ENCODE data around the gene TANGO2. TPM values are rescaled to one million over a fixed set of nuclear protein-coding genes. Genes with fewer than 3 reads are reported as not detected.

TANGO2 gene
- total and polyA plus RNA-seq, 2 donors (not counting 1 experiment from before 2014, with no cell fraction given), result 75.5 to 75.6 TPM

GRCh38 chr22:19998991-19999820 lies 21.7 kb upstream of the TANGO2 start:
- ATAC-seq (ENCODE audit: low read depth) (no peak), DNase-seq (no peak)
- Mint-ChIP-seq H3K4me1 (no peaks in the 10 kb centered on the region), H3K27me3 (no peaks in the 10 kb centered on the region), H3K27ac (no peak overlapping the region), H3K4me3 (no peak overlapping the region), H3K9me3 (ENCODE audit: insufficient read depth) (peaks cover 4% of the 10 kb centered on the region)
- no peak overlapping the region for H2AFZ ChIP-seq (ENCODE audit: insufficient read depth, low read depth, low read length, poor library complexity, severe bottlenecking)
- ChIA-PET CTCF (no interaction called here), POLR2A (no interaction called here)
- H4K20me1 ChIP-seq (ENCODE audit: control insufficient read depth, insufficient read depth, low read length, poor library complexity, severe bottlenecking), result no peaks in the 10 kb centered on the region
- TF ChIP-seq EZH2 (IDR thresholded peaks at IDR 0.05; ENCODE audit: borderline replicate concordance, insufficient read depth, low read depth, low read length, poor library complexity, severe bottlenecking), result no peak
- TF ChIP-seq, protein P1, sequence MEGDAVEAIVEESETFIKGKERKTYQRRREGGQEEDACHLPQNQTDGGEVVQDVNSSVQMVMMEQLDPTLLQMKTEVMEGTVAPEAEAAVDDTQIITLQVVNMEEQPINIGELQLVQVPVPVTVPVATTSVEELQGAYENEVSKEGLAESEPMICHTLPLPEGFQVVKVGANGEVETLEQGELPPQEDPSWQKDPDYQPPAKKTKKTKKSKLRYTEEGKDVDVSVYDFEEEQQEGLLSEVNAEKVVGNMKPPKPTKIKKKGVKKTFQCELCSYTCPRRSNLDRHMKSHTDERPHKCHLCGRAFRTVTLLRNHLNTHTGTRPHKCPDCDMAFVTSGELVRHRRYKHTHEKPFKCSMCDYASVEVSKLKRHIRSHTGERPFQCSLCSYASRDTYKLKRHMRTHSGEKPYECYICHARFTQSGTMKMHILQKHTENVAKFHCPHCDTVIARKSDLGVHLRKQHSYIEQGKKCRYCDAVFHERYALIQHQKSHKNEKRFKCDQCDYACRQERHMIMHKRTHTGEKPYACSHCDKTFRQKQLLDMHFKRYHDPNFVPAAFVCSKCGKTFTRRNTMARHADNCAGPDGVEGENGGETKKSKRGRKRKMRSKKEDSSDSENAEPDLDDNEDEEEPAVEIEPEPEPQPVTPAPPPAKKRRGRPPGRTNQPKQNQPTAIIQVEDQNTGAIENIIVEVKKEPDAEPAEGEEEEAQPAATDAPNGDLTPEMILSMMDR (IDR thresholded peaks at IDR 0.05), result no peak
- WGBS (ENCODE audit: insufficient coverage), result 90% methylated on average over 7 of the region's 8 CpGs
- no peaks in the 10 kb centered on the region for H3K79me2 ChIP-seq (ENCODE audit: control insufficient read depth, insufficient read depth, low read length)
- no peak overlapping the region for H3K9ac ChIP-seq (ENCODE audit: low read length)
- H3K27me3 ChIP-seq (replicated peaks in 1 of 4; ENCODE audit: control extremely low read depth in 1 of 4, control insufficient read depth in 3 of 4, insufficient read depth in 4 of 4, low read length in 3 of 4), result no peaks in the 10 kb centered on the region
- H3K4me1 ChIP-seq (ENCODE audit: control insufficient read depth in 2 of 2, insufficient read depth in 2 of 2, low read length in 2 of 2), result no peaks in the 10 kb centered on the region
- H3K27ac ChIP-seq (ENCODE audit: low read length in 2 of 2), result no peak overlapping the region
- no peak overlapping the region for H3K4me3 ChIP-seq (ENCODE audit: control extremely low read depth in 1 of 5, extremely low read depth in 1 of 5, insufficient read depth in 1 of 5, low read depth in 2 of 5, low read length in 4 of 5)
- H3K4me2 ChIP-seq (replicated peaks; ENCODE audit: low read depth, low read length, poor library complexity, severe bottlenecking), result no peak overlapping the region
- intact Hi-C loops (cut with micrococcal nuclease), result no loop called here
- no peaks in the 10 kb centered on the region for H3K36me3 ChIP-seq (replicated peaks in 1 of 2; ENCODE audit: control extremely low read depth in 1 of 2, control insufficient read depth in 1 of 2, extremely low read depth in 1 of 2, insufficient read depth in 2 of 2, low read length in 1 of 2)
- H3K9me3 ChIP-seq (ENCODE audit: control extremely low read depth in 1 of 3, control insufficient read depth in 2 of 3, insufficient read depth in 1 of 3, low read length in 2 of 3), result peaks cover 0 to 9% (median 7%) of the 10 kb centered on the region in 3 donors

Measured in B cell (primary cell).